ENCODE results near the gene TBX15.

TBX15 gene

GRCh38 chr1:118925651-118926050, 62.5 kb downstream of the TBX15 start:
- H3K4me1 ChIP-seq (ENCODE audit: control insufficient read depth, insufficient read depth, low read depth, low read length): peaks cover 6% of the 10 kb centered on the region
- no peak for DNase-seq
- no peaks in the 10 kb centered on the region for H3K27me3 ChIP-seq (ENCODE audit: control insufficient read depth in 1 of 2, insufficient read depth in 1 of 2, low read length in 2 of 2)
- no peak overlapping the region for H3K18ac ChIP-seq (ENCODE audit: low read depth in 1 of 2, low read length in 2 of 2)
- no peak overlapping the region for H3K27ac ChIP-seq (ENCODE audit: low read length, poor library complexity, severe bottlenecking)
- no peak overlapping the region for H2AK5ac ChIP-seq (ENCODE audit: low read length, severe bottlenecking)
- H4K8ac ChIP-seq (ENCODE audit: low read length): no peak overlapping the region
- H3K4ac ChIP-seq (ENCODE audit: low read depth in 1 of 2, low read length in 2 of 2): no peak overlapping the region
- no peak overlapping the region for H2BK12ac ChIP-seq (ENCODE audit: low read length in 2 of 2)
- H2BK120ac ChIP-seq (ENCODE audit: low read depth, low read length): no peak overlapping the region
- no peak overlapping the region for H2AFZ ChIP-seq (ENCODE audit: low read depth, low read length)
- H3K23ac ChIP-seq (ENCODE audit: low read length in 2 of 2): no peak overlapping the region
- no peak overlapping the region for H2BK5ac ChIP-seq (ENCODE audit: low read depth, low read length, poor library complexity, severe bottlenecking)
- H3K79me1 ChIP-seq (replicated peaks; ENCODE audit: low read length, poor library complexity, severe bottlenecking): peaks cover 14% of the 10 kb centered on the region
- peaks cover 3 to 42% of the 10 kb centered on the region in 2 experiments for H3K36me3 ChIP-seq (ENCODE audit: control insufficient read depth in 1 of 2, insufficient read depth in 2 of 2, low read depth in 1 of 2, low read length in 2 of 2)
- no peak overlapping the region for H3K9ac ChIP-seq (ENCODE audit: low read length)
- H3K4me2 ChIP-seq (ENCODE audit: low read length, poor library complexity, severe bottlenecking): no peak overlapping the region
- no peak overlapping the region for H4K91ac ChIP-seq (ENCODE audit: low read length)
- no peak overlapping the region for H3K4me3 ChIP-seq (ENCODE audit: insufficient read depth in 1 of 2, low read depth in 1 of 2, low read length in 2 of 2)
- WGBS: 40% methylated on average over 2 of the region's 2 CpGs
- H3K9me3 ChIP-seq (ENCODE audit: control insufficient read depth, low read length): no peaks in the 10 kb centered on the region
- H2BK15ac ChIP-seq (ENCODE audit: low read depth, poor library complexity, severe bottlenecking): no peak overlapping the region
- no peak overlapping the region for H3K14ac ChIP-seq (ENCODE audit: low read length in 2 of 2)

GRCh38 chr1:118923319-118923718, 64.8 kb downstream of the TBX15 start:
- no peak overlapping the region for H2BK5ac ChIP-seq (ENCODE audit: low read depth, low read length, poor library complexity, severe bottlenecking)
- peaks cover 13% of the 10 kb centered on the region for H3K79me1 ChIP-seq (replicated peaks; ENCODE audit: low read length, poor library complexity, severe bottlenecking)
- H2BK12ac ChIP-seq (ENCODE audit: low read length in 2 of 2): no peak overlapping the region
- no peak overlapping the region for H2AFZ ChIP-seq (ENCODE audit: low read depth, low read length)
- no peak overlapping the region for H3K4ac ChIP-seq (ENCODE audit: low read depth in 1 of 2, low read length in 2 of 2)
- no peak overlapping the region for H3K27ac ChIP-seq (ENCODE audit: low read length, poor library complexity, severe bottlenecking)
- H3K27me3 ChIP-seq (ENCODE audit: control insufficient read depth in 1 of 2, insufficient read depth in 1 of 2, low read length in 2 of 2): no peaks in the 10 kb centered on the region
- WGBS: 60% methylated on average over 4 of the region's 4 CpGs
- H2BK120ac ChIP-seq (ENCODE audit: low read depth, low read length): no peak overlapping the region
- H2AK5ac ChIP-seq (ENCODE audit: low read length, severe bottlenecking): no peak overlapping the region
- H3K4me3 ChIP-seq (ENCODE audit: insufficient read depth in 1 of 2, low read depth in 1 of 2, low read length in 2 of 2): no peak overlapping the region
- no peaks in the 10 kb centered on the region for H3K9me3 ChIP-seq (ENCODE audit: control insufficient read depth, low read length)
- H4K8ac ChIP-seq (ENCODE audit: low read length): no peak overlapping the region
- no peak for DNase-seq
- no peak overlapping the region for H3K9ac ChIP-seq (ENCODE audit: low read length)
- no peak overlapping the region for H4K91ac ChIP-seq (ENCODE audit: low read length)
- peaks cover 6% of the 10 kb centered on the region for H3K4me1 ChIP-seq (ENCODE audit: control insufficient read depth, insufficient read depth, low read depth, low read length)
- H3K18ac ChIP-seq (ENCODE audit: low read depth in 1 of 2, low read length in 2 of 2): no peak overlapping the region
- no peak overlapping the region for H3K4me2 ChIP-seq (ENCODE audit: low read length, poor library complexity, severe bottlenecking)
- no peak overlapping the region for H3K14ac ChIP-seq (ENCODE audit: low read length in 2 of 2)
- H2BK15ac ChIP-seq (ENCODE audit: low read depth, poor library complexity, severe bottlenecking): no peak overlapping the region
- no peak overlapping the region for H3K23ac ChIP-seq (ENCODE audit: low read length in 2 of 2)
- H3K36me3 ChIP-seq (ENCODE audit: control insufficient read depth in 1 of 2, insufficient read depth in 2 of 2, low read depth in 1 of 2, low read length in 2 of 2): peaks cover 3 to 41% of the 10 kb centered on the region in 2 experiments

- no peak for DNase-seq
- peaks cover 16% of the 10 kb centered on the region for H3K79me1 ChIP-seq (replicated peaks; ENCODE audit: low read length, poor library complexity, severe bottlenecking)
- H3K9ac ChIP-seq (ENCODE audit: low read length): no peak overlapping the region
- no peak overlapping the region for H3K4me2 ChIP-seq (ENCODE audit: low read length, poor library complexity, severe bottlenecking)
- no peak overlapping the region for H2BK5ac ChIP-seq (ENCODE audit: low read depth, low read length, poor library complexity, severe bottlenecking)
- H3K27ac ChIP-seq (ENCODE audit: low read length, poor library complexity, severe bottlenecking): no peak overlapping the region
- H3K27me3 ChIP-seq (ENCODE audit: control insufficient read depth in 1 of 2, insufficient read depth in 1 of 2, low read length in 2 of 2): no peaks in the 10 kb centered on the region
- no peak overlapping the region for H3K4me3 ChIP-seq (ENCODE audit: insufficient read depth in 1 of 2, low read depth in 1 of 2, low read length in 2 of 2)
- H2AK5ac ChIP-seq (ENCODE audit: low read length, severe bottlenecking): no peak overlapping the region
- no peak overlapping the region for H3K18ac ChIP-seq (ENCODE audit: low read depth in 1 of 2, low read length in 2 of 2)
- no peak overlapping the region for H2BK12ac ChIP-seq (ENCODE audit: low read length in 2 of 2)
- no peak overlapping the region for H3K14ac ChIP-seq (ENCODE audit: low read length in 2 of 2)
- peaks cover 3 to 41% of the 10 kb centered on the region in 2 experiments for H3K36me3 ChIP-seq (ENCODE audit: control insufficient read depth in 1 of 2, insufficient read depth in 2 of 2, low read depth in 1 of 2, low read length in 2 of 2)
- H2AFZ ChIP-seq (ENCODE audit: low read depth, low read length): no peak overlapping the region
- no peak overlapping the region for H4K8ac ChIP-seq (ENCODE audit: low read length)
- H3K9me3 ChIP-seq (ENCODE audit: control insufficient read depth, low read length): no peaks in the 10 kb centered on the region
- WGBS: 65% methylated on average over 5 of the region's 5 CpGs
- no peak overlapping the region for H3K23ac ChIP-seq (ENCODE audit: low read length in 2 of 2)
- H2BK120ac ChIP-seq (ENCODE audit: low read depth, low read length): no peak overlapping the region
- H3K4me1 ChIP-seq (ENCODE audit: control insufficient read depth, insufficient read depth, low read depth, low read length): peaks cover 6% of the 10 kb centered on the region
- H3K4ac ChIP-seq (ENCODE audit: low read depth in 1 of 2, low read length in 2 of 2): no peak overlapping the region
- no peak overlapping the region for H4K91ac ChIP-seq (ENCODE audit: low read length)
- no peak overlapping the region for H2BK15ac ChIP-seq (ENCODE audit: low read depth, poor library complexity, severe bottlenecking)
Observed at GRCh38 chr1:118921994-118922393, 66.1 kb downstream of the TBX15 start.

- H2BK15ac ChIP-seq (ENCODE audit: low read depth, poor library complexity, severe bottlenecking): no peak overlapping the region
- no peak overlapping the region for H3K4me3 ChIP-seq (ENCODE audit: insufficient read depth in 1 of 2, low read depth in 1 of 2, low read length in 2 of 2)
- WGBS: 59% methylated on average over 3 of the region's 4 CpGs
- H4K91ac ChIP-seq (ENCODE audit: low read length): no peak overlapping the region
- H3K4ac ChIP-seq (ENCODE audit: low read depth in 1 of 2, low read length in 2 of 2): no peak overlapping the region
- no peak overlapping the region for H3K4me2 ChIP-seq (ENCODE audit: low read length, poor library complexity, severe bottlenecking)
- no peak overlapping the region for H2BK12ac ChIP-seq (ENCODE audit: low read length in 2 of 2)
- H2BK5ac ChIP-seq (ENCODE audit: low read depth, low read length, poor library complexity, severe bottlenecking): no peak overlapping the region
- no peak overlapping the region for H2BK120ac ChIP-seq (ENCODE audit: low read depth, low read length)
- H4K8ac ChIP-seq (ENCODE audit: low read length): no peak overlapping the region
- H3K23ac ChIP-seq (ENCODE audit: low read length in 2 of 2): no peak overlapping the region
- H3K18ac ChIP-seq (ENCODE audit: low read depth in 1 of 2, low read length in 2 of 2): no peak overlapping the region
- no peak overlapping the region for H2AFZ ChIP-seq (ENCODE audit: low read depth, low read length)
- H2AK5ac ChIP-seq (ENCODE audit: low read length, severe bottlenecking): no peak overlapping the region
- no peaks in the 10 kb centered on the region for H3K9me3 ChIP-seq (ENCODE audit: control insufficient read depth, low read length)
- peaks cover 1% of the 10 kb centered on the region for H3K4me1 ChIP-seq (ENCODE audit: control insufficient read depth, insufficient read depth, low read depth, low read length)
- no peaks in the 10 kb centered on the region for H3K27me3 ChIP-seq (ENCODE audit: control insufficient read depth in 1 of 2, insufficient read depth in 1 of 2, low read length in 2 of 2)
- peaks cover 15% of the 10 kb centered on the region for H3K79me1 ChIP-seq (replicated peaks; ENCODE audit: low read length, poor library complexity, severe bottlenecking)
- peaks cover 5 to 40% of the 10 kb centered on the region in 2 experiments for H3K36me3 ChIP-seq (ENCODE audit: control insufficient read depth in 1 of 2, insufficient read depth in 2 of 2, low read depth in 1 of 2, low read length in 2 of 2)
- no peak overlapping the region for H3K14ac ChIP-seq (ENCODE audit: low read length in 2 of 2)
- DNase-seq: no peak
- H3K27ac ChIP-seq (ENCODE audit: low read length, poor library complexity, severe bottlenecking): no peak overlapping the region
- no peak overlapping the region for H3K9ac ChIP-seq (ENCODE audit: low read length)
Observed at GRCh38 chr1:118920124-118920717, 67.9 kb downstream of the TBX15 start.
